GM23338 (cell line): ENCODE measurements around the gene IFT43. TPM values are rescaled to one million over a fixed set of nuclear protein-coding genes. Genes with fewer than 3 reads are reported as not detected.

Experiments
- ATAC-seq: fragments of 200-7000 bp; cut with Tn5 transposase; 3 replicates; pipeline ENCODE4 v1.9.1; 2020
- DNase-seq: peaks from one replicate; pipeline ENCODE4 v3.0.0-alpha.2; 2015; ENCODE audit warnings: low spot score
- H2AFZ ChIP-seq: fragments of 200-600 bp; sonication (generic); 2 replicates; pipeline ENCODE4 v1.8.0; 2016; ENCODE audit warnings: antibody characterized with exemption, mild to moderate bottlenecking, moderate library complexity
- H3F3A ChIP-seq: fragments of 200-600 bp; sonication (generic); replicated peaks from 2 replicates; pipeline ENCODE4 v1.8.0; 2017; ENCODE audit warnings: antibody characterized with exemption, mixed run types, low read depth
- H3K27ac ChIP-seq: fragments of 200-600 bp; sonication (generic); 2 replicates; pipeline ENCODE4 v1.6.1; 2016; ENCODE audit warnings: low read depth
- H3K27me3 ChIP-seq: fragments of 200-600 bp; sonication (generic); 2 replicates; pipeline ENCODE4 v1.8.0; 2016; ENCODE audit warnings: mild to moderate bottlenecking, mixed run types, moderate library complexity; ENCODE audit not compliant: insufficient read depth
- H3K36me3 ChIP-seq: fragments of 200-600 bp; sonication (generic); 2 replicates; pipeline ENCODE4 v1.8.0; 2016; ENCODE audit warnings: mild to moderate bottlenecking; ENCODE audit not compliant: insufficient read depth
- H3K4me1 ChIP-seq: fragments of 200-600 bp; sonication (generic); 2 replicates; pipeline ENCODE4 v1.8.0; 2016; ENCODE audit warnings: mild to moderate bottlenecking, moderate library complexity; ENCODE audit not compliant: insufficient read depth
- H3K4me2 ChIP-seq: fragments of 200-600 bp; sonication (generic); 2 replicates; pipeline ENCODE4 v1.7.1; 2017; ENCODE audit warnings: mixed run types
- H3K4me3 ChIP-seq: fragments of 200-600 bp; sonication (generic); 2 replicates; pipeline ENCODE4 v1.6.1; 2016; ENCODE audit warnings: mixed run types
- H3K79me2 ChIP-seq: fragments of 200-600 bp; sonication (generic); replicated peaks from 2 replicates; pipeline ENCODE4 v1.8.0; 2017; ENCODE audit warnings: mild to moderate bottlenecking; ENCODE audit not compliant: insufficient read depth
- H3K9me2 ChIP-seq: fragments of 200-600 bp; sonication (generic); 2 replicates; pipeline ENCODE4 v1.8.0; 2017; ENCODE audit not compliant: insufficient read depth
- H4K20me1 ChIP-seq: fragments of 200-600 bp; sonication (generic); replicated peaks from 2 replicates; pipeline ENCODE4 v1.8.0; 2017; ENCODE audit warnings: mild to moderate bottlenecking; ENCODE audit not compliant: insufficient read depth
- H3K27ac Mint-ChIP-seq: 2 replicates; pipeline ENCODE4 v1.8.0; 2020; ENCODE audit warnings: inconsistent platforms, mild to moderate bottlenecking, moderate library complexity, mixed read lengths
- H3K27me3 Mint-ChIP-seq: 3 replicates; pipeline ENCODE4 v1.8.0; 2022; ENCODE audit warnings: low read depth, mild to moderate bottlenecking, moderate library complexity, mixed read lengths, inconsistent platforms; ENCODE audit not compliant: insufficient read depth, poor library complexity
- H3K36me3 Mint-ChIP-seq: 3 replicates; pipeline ENCODE4 v1.8.0; 2021; ENCODE audit warnings: low read depth, mild to moderate bottlenecking, inconsistent platforms, moderate library complexity, mixed read lengths
- H3K4me1 Mint-ChIP-seq: 3 replicates; pipeline ENCODE4 v1.8.0; 2020; ENCODE audit warnings: mild to moderate bottlenecking, inconsistent platforms, mixed read lengths
- H3K4me3 Mint-ChIP-seq: 3 replicates; pipeline ENCODE4 v1.8.0; 2021; ENCODE audit warnings: moderate library complexity, mild to moderate bottlenecking, inconsistent platforms, mixed read lengths
- H3K9me3 Mint-ChIP-seq: 3 replicates; pipeline ENCODE4 v1.8.0; 2020; ENCODE audit warnings: moderate library complexity, mild to moderate bottlenecking, inconsistent platforms, mixed read lengths
- CREB1 ChIP-seq: fragments of 250-450 bp; sonication (Bioruptor Pico); IDR thresholded peaks from 2 replicates; pipeline ENCODE4 v1.5.0; 2020; ENCODE audit warnings: low read depth, mild to moderate bottlenecking, moderate library complexity
- CTCF ChIP-seq, 2 experiments: fragments of 200-600 bp in 1 of 2; sonication (generic) in 1 of 2; conservative IDR thresholded peaks; 2 replicates each; pipeline versions ENCODE4 v1.5.1 to v1.6.1; 2016 to 2017; ENCODE audit warnings: antibody characterized with exemption in 2 of 2, low read depth in 2 of 2, mild to moderate bottlenecking in 2 of 2, moderate library complexity in 1 of 2
- ETS1 ChIP-seq: IDR thresholded peaks from 2 replicates; pipeline ENCODE4 v1.6.1; 2016; ENCODE audit warnings: antibody characterized with exemption
- EZH2 ChIP-seq: fragments of 200-600 bp; sonication (generic); IDR thresholded peaks from one replicate; pipeline ENCODE4 v1.8.0; 2017; ENCODE audit warnings: antibody characterized with exemption, mild to moderate bottlenecking, low read depth; ENCODE audit not compliant: unreplicated experiment
- EZH2phosphoT487 ChIP-seq: fragments of 200-600 bp; sonication (generic); IDR thresholded peaks from one replicate; pipeline ENCODE4 v1.8.1; 2018; ENCODE audit warnings: antibody characterized with exemption; ENCODE audit not compliant: unreplicated experiment
- JUNB ChIP-seq: IDR thresholded peaks from one replicate; pipeline ENCODE4 v1.6.1; 2016; ENCODE audit warnings: antibody characterized with exemption; ENCODE audit not compliant: unreplicated experiment
- NANOG ChIP-seq: IDR thresholded peaks from 2 replicates; pipeline ENCODE4 v1.6.1; 2016; ENCODE audit warnings: antibody characterized with exemption, borderline replicate concordance
- POLR2AphosphoS5 ChIP-seq: IDR thresholded peaks from 2 replicates; pipeline ENCODE4 v1.6.1; 2016; ENCODE audit warnings: antibody characterized with exemption, low read depth
- REST ChIP-seq: IDR thresholded peaks from one replicate; pipeline ENCODE4 v1.6.1; 2018; ENCODE audit warnings: antibody characterized with exemption; ENCODE audit not compliant: unreplicated experiment
- STAT1 ChIP-seq: IDR thresholded peaks from one replicate; pipeline ENCODE4 v1.6.1; 2016; ENCODE audit warnings: antibody characterized with exemption; ENCODE audit not compliant: unreplicated experiment
- ZNF331 ChIP-seq: fragments of 250-450 bp; sonication (Bioruptor Pico); IDR thresholded peaks from 2 replicates; pipeline ENCODE4 v1.5.0; 2020; ENCODE audit warnings: low read depth, mild to moderate bottlenecking, moderate library complexity
- polyA plus RNA-seq: library from polyadenylated mRNA; unstranded; fragments of >200 nt; fragmentation: Nextera tagmentation; extraction: Ambion mirVana; gene quantifications from 2 replicates; pipeline ENCODE4 v1.2.1, GENCODE V29; 2016
- total RNA-seq: library from RNA; depleted of rRNA; stranded (reverse); fragments of >200 nt; shearing (Covaris generic); gene quantifications from 2 replicates; pipeline ENCODE4 v1.2.3, GENCODE V29; 2014
- TF ChIP-seq, protein P1 (sequence below): fragments of 250-450 bp; sonication (Bioruptor Pico); IDR thresholded peaks from 2 replicates; pipeline ENCODE4 v1.5.0; 2020; ENCODE audit warnings: mild to moderate bottlenecking, moderate library complexity

The IFT43 gene
- total and polyA plus RNA-seq, 2 experiments from 2014 or later, result 21.5 to 43.1 TPM

DNA sequence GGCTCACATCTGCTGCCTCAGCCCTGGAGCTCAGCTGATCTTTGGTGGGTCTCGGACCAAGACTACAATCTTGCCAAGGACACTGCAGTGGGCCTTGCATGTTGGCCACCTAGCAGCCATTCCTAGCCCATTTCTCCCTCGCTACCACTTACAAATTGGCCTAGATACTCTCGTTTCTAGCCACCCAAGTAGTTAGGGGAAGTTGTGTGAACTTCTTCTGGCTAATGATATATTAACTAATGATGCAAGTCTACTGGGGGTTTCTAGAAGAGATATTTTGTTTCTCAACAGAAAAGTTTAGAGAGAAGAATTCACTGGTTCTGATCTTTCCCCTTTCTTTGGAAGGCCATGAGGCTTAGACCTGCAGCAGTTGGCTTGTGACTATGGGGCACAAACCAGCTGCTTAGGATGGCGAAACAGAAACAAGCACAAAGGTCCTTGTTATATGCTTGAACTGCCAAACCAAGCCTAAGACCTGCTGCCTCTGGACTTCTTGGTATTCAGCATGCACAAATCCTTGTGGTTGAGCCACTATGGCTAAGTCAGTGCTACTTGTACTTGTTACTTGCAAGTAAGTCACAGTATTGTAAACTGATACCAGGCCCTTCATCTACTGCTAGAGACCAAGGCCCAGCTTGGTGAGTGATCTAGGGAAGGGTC is 135.7 kb downstream of the IFT43 start:
- TF ChIP-seq NANOG (no peak), JUNB (no peak), REST (no peak), EZH2 (no peak), ETS1 (no peak), EZH2phosphoT487 (no peak), ZNF331 (CRISPR knock-in tag) (no peak), CTCF (conservative IDR thresholded peaks at IDR 0.05; ENCODE audit: low read depth in 2 of 2) (no peak), POLR2AphosphoS5 (no peak), STAT1 (no peak), CREB1 (CRISPR knock-in tag) (no peak)
- TF ChIP-seq, protein P1, sequence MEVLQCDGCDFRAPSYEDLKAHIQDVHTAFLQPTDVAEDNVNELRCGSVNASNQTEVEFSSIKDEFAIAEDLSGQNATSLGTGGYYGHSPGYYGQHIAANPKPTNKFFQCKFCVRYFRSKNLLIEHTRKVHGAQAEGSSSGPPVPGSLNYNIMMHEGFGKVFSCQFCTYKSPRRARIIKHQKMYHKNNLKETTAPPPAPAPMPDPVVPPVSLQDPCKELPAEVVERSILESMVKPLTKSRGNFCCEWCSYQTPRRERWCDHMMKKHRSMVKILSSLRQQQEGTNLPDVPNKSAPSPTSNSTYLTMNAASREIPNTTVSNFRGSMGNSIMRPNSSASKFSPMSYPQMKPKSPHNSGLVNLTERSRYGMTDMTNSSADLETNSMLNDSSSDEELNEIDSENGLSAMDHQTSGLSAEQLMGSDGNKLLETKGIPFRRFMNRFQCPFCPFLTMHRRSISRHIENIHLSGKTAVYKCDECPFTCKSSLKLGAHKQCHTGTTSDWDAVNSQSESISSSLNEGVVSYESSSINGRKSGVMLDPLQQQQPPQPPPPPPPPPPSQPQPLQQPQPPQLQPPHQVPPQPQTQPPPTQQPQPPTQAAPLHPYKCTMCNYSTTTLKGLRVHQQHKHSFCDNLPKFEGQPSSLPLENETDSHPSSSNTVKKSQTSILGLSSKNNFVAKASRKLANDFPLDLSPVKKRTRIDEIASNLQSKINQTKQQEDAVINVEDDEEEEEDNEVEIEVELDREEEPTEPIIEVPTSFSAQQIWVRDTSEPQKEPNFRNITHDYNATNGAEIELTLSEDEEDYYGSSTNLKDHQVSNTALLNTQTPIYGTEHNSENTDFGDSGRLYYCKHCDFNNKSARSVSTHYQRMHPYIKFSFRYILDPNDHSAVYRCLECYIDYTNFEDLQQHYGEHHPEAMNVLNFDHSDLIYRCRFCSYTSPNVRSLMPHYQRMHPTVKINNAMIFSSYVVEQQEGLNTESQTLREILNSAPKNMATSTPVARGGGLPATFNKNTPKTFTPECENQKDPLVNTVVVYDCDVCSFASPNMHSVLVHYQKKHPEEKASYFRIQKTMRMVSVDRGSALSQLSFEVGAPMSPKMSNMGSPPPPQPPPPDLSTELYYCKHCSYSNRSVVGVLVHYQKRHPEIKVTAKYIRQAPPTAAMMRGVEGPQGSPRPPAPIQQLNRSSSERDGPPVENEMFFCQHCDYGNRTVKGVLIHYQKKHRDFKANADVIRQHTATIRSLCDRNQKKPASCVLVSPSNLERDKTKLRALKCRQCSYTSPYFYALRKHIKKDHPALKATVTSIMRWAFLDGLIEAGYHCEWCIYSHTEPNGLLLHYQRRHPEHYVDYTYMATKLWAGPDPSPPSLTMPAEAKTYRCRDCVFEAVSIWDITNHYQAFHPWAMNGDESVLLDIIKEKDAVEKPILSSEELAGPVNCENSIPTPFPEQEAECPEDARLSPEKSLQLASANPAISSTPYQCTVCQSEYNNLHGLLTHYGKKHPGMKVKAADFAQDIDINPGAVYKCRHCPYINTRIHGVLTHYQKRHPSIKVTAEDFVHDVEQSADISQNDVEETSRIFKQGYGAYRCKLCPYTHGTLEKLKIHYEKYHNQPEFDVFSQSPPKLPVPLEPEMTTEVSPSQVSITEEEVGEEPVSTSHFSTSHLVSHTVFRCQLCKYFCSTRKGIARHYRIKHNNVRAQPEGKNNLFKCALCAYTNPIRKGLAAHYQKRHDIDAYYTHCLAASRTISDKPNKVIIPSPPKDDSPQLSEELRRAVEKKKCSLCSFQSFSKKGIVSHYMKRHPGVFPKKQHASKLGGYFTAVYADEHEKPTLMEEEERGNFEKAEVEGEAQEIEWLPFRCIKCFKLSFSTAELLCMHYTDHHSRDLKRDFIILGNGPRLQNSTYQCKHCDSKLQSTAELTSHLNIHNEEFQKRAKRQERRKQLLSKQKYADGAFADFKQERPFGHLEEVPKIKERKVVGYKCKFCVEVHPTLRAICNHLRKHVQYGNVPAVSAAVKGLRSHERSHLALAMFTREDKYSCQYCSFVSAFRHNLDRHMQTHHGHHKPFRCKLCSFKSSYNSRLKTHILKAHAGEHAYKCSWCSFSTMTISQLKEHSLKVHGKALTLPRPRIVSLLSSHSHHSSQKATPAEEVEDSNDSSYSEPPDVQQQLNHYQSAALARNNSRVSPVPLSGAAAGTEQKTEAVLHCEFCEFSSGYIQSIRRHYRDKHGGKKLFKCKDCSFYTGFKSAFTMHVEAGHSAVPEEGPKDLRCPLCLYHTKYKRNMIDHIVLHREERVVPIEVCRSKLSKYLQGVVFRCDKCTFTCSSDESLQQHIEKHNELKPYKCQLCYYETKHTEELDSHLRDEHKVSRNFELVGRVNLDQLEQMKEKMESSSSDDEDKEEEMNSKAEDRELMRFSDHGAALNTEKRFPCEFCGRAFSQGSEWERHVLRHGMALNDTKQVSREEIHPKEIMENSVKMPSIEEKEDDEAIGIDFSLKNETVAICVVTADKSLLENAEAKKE (CRISPR knock-in tag), result no peak
- no peak for ATAC-seq
- Histone ChIP-seq H3K4me3 (no peak overlapping the region), H2AFZ (no peak overlapping the region), H3K4me1 (no peaks in the 10 kb centered on the region; the same call in 1 of the 2 replicates), H3K36me3 (no peaks in the 10 kb centered on the region), H3K9me2 (0 out of 2 replicates have a peak, but pooled peaks cover 3% of the 10 kb centered on the region), H3K27me3 (no peaks in the 10 kb centered on the region), H3K79me2 (no peaks in the 10 kb centered on the region), H4K20me1 (no peaks in the 10 kb centered on the region), H3K4me2 (no peak overlapping the region), H3F3A (no peaks in the 10 kb centered on the region), H3K27ac (no peak overlapping the region)
- no peak overlapping the region for H3K4me3 Mint-ChIP-seq
- no peak for DNase-seq
- no peak overlapping the region for H3K27ac Mint-ChIP-seq
- H3K27me3 Mint-ChIP-seq, result peaks cover 7% of the 10 kb centered on the region
- H3K9me3 Mint-ChIP-seq, result no peaks in the 10 kb centered on the region; the same call in 2 of the 3 replicates
- H3K4me1 Mint-ChIP-seq, result peaks cover 26% of the 10 kb centered on the region
- no peaks in the 10 kb centered on the region for H3K36me3 Mint-ChIP-seq
